Endothelial cell of umbilical vein (primary cell): ENCODE data around the gene MRPL17. TPM values are rescaled to one million over a fixed set of nuclear protein-coding genes. Genes with fewer than 3 reads are reported as not detected.
A peak's percentile ranks its signal among the peaks of the same experiment; 100 is the strongest.

Source experiments
- BruUV-seq: library from RNA; stranded (reverse); fragments of 400-500 nt; replicated peaks from 2 replicates; lab custom pipeline; 2021; lab: Mats Ljungman, UMichigan
- CTCF ChIA-PET: fragments of 300-600, 350-600 bp; sonication (Branson Sonifier 250); formaldehyde crosslinking; loops from one replicate; lab custom pipeline; 2021; ENCODE audit warnings: antibody characterized with exemption, inconsistent platforms; lab: Charles Lee
- POLR2A ChIA-PET: fragments of 300-600, 350-600 bp; sonication (Branson Sonifier 250); formaldehyde crosslinking; loops from one replicate; lab custom pipeline; 2021; ENCODE audit warnings: antibody characterized with exemption, inconsistent platforms; lab: Charles Lee
- DNase-seq: peaks from one replicate; pipeline ENCODE4 v3.0.0-alpha.2; 2011; ENCODE audit warnings: low read depth, low spot score
- FAIRE-seq: peaks from 2 replicates; lab custom pipeline; 2011; peaks lifted over from hg19 to GRCh38; lab: Jason Lieb, UNC
- H2AFZ ChIP-seq: 2 replicates; pipeline ENCODE4 v1.6.0; 2012; ENCODE audit warnings: low read depth, low read length, control low read depth, inconsistent platforms
- H3K27ac ChIP-seq: 2 replicates; pipeline ENCODE4 v1.5.1; 2011; ENCODE audit warnings: low read depth, mild to moderate bottlenecking, control low read depth, low read length, moderate library complexity; ENCODE audit not compliant: insufficient read depth
- H3K27me3 ChIP-seq, 2 experiments: 2 replicates each; pipeline versions ENCODE4 v1.6.0 to v1.6.1; 2011; ENCODE audit warnings: low read length in 2 of 2, mixed read lengths in 1 of 2; ENCODE audit not compliant: control insufficient read depth in 2 of 2, insufficient read depth in 2 of 2
- H3K36me3 ChIP-seq, 2 experiments: 2 replicates in 1 of 2; 3 replicates in 1 of 2; pipeline ENCODE4 v1.5.1; 2011; ENCODE audit warnings: low read length in 2 of 2, mild to moderate bottlenecking in 1 of 2, moderate library complexity in 1 of 2; ENCODE audit not compliant: control insufficient read depth in 2 of 2, insufficient read depth in 2 of 2; ENCODE audit errors: extremely low read depth in 1 of 2
- H3K4me1 ChIP-seq: 3 replicates; pipeline ENCODE4 v1.5.1; 2011; ENCODE audit warnings: mild to moderate bottlenecking, low read length; ENCODE audit not compliant: control insufficient read depth, insufficient read depth; ENCODE audit errors: extremely low read depth
- H3K4me2 ChIP-seq: 2 replicates; pipeline ENCODE4 v1.6.1; 2011; ENCODE audit warnings: low read length, control low read depth, mixed read lengths; ENCODE audit not compliant: insufficient read depth
- H3K4me3 ChIP-seq, 3 experiments: fragments of 200-600 bp in 1 of 3; sonication (generic), shearing (Covaris generic) in 1 of 3; replicated peaks in 1 of 3; 2 replicates each; pipeline ENCODE4 v1.5.1; 2011 to 2016; ENCODE audit warnings: control low read depth in 3 of 3, low read length in 3 of 3, mild to moderate bottlenecking in 2 of 3, inconsistent platforms in 1 of 3, low read depth in 1 of 3, moderate library complexity in 1 of 3; ENCODE audit not compliant: insufficient read depth in 1 of 3
- H3K79me2 ChIP-seq: 2 replicates; pipeline ENCODE4 v1.6.0; 2012; ENCODE audit warnings: low read length, inconsistent platforms; ENCODE audit not compliant: control insufficient read depth, insufficient read depth
- H3K9ac ChIP-seq: replicated peaks from 2 replicates; pipeline ENCODE3; 2011; ENCODE audit warnings: low read length, control low read depth; ENCODE audit not compliant: insufficient read depth; ENCODE audit errors: extremely low read depth
- H3K9me1 ChIP-seq: replicated peaks from 3 replicates; pipeline ENCODE4 v1.6.0; 2011; ENCODE audit warnings: mild to moderate bottlenecking, low read length; ENCODE audit not compliant: control insufficient read depth, insufficient read depth; ENCODE audit errors: extremely low read depth
- H3K9me3 ChIP-seq: replicated peaks from 2 replicates; pipeline ENCODE4 v1.5.1; 2012; ENCODE audit warnings: low read length, inconsistent platforms; ENCODE audit not compliant: control insufficient read depth, insufficient read depth
- H4K20me1 ChIP-seq: replicated peaks from 2 replicates; pipeline ENCODE3; 2011; ENCODE audit warnings: mild to moderate bottlenecking, low read length; ENCODE audit not compliant: control insufficient read depth, insufficient read depth; ENCODE audit errors: extremely low read depth
- EZH2 ChIP-seq: IDR thresholded peaks from 2 replicates; pipeline ENCODE4 v1.6.1; 2012; ENCODE audit warnings: borderline replicate concordance, low read depth, mild to moderate bottlenecking, moderate library complexity, low read length, inconsistent platforms; ENCODE audit not compliant: severe bottlenecking
- FOS ChIP-seq: IDR thresholded peaks from 2 replicates; pipeline ENCODE4 v1.6.1; 2011; ENCODE audit warnings: mild to moderate bottlenecking, low read length, moderate library complexity, borderline replicate concordance; ENCODE audit not compliant: insufficient read depth
- GATA2 ChIP-seq: IDR thresholded peaks from 2 replicates; pipeline ENCODE4 v1.7.0; 2011; ENCODE audit warnings: low read depth, mild to moderate bottlenecking, moderate library complexity, mixed read lengths, low read length; ENCODE audit not compliant: insufficient read length, insufficient read depth
- JUN ChIP-seq: IDR thresholded peaks from 2 replicates; pipeline ENCODE4 v1.6.1; 2011; ENCODE audit warnings: borderline replicate concordance, low read depth; ENCODE audit not compliant: insufficient read length, insufficient read depth
- dilution Hi-C: fragments of 300-500 bp; cut with MboI; formaldehyde crosslinking; loops from one replicate; pipeline ENCODE4 v1.15.0; 2019; ENCODE audit warnings: low sequenced_read_pairs; ENCODE audit not compliant: extremely low pct_ligation_motif_present
- intact Hi-C: fragments of 100-400 bp; cut with micrococcal nuclease; formaldehyde crosslinking; loops from one replicate; pipeline ENCODE4 v1.10.0; 2022
- polyA plus RNA-seq, 4 experiments: library from polyadenylated mRNA; depleted of rRNA in 3 of 4; stranded (reverse) in 3 of 4; unstranded in 1 of 4; fragments of >200 nt; gene quantifications; 2 replicates each; pipeline versions ENCODE4 v1.2.1 to v1.2.3, GENCODE V29; 2011 to 2012; ENCODE audit warnings: missing spikeins in 1 of 4
- total RNA-seq: library from RNA; stranded (reverse); gene quantifications from 2 replicates; pipeline ENCODE4 v1.2.3, GENCODE V29; 2021
- TF ChIP-seq, protein P1 (sequence below), 2 donors: IDR thresholded peaks; 1 replicate in 1 of 2; 2 replicates in 1 of 2; pipeline ENCODE4 v1.5.1; 2011; ENCODE audit warnings: low read length in 2 of 2, mild to moderate bottlenecking in 2 of 2, moderate library complexity in 2 of 2, control low read depth in 1 of 2, inconsistent platforms in 1 of 2, low read depth in 1 of 2; ENCODE audit not compliant: insufficient read depth in 1 of 2; ENCODE audit errors: extremely low read depth in 1 of 2

MRPL17 gene
- total and polyA plus RNA-seq, 2 donors (not counting 3 experiments of a cell fraction or from before 2014, with no cell fraction given), result 67.6 to 87.2 TPM

DNA sequence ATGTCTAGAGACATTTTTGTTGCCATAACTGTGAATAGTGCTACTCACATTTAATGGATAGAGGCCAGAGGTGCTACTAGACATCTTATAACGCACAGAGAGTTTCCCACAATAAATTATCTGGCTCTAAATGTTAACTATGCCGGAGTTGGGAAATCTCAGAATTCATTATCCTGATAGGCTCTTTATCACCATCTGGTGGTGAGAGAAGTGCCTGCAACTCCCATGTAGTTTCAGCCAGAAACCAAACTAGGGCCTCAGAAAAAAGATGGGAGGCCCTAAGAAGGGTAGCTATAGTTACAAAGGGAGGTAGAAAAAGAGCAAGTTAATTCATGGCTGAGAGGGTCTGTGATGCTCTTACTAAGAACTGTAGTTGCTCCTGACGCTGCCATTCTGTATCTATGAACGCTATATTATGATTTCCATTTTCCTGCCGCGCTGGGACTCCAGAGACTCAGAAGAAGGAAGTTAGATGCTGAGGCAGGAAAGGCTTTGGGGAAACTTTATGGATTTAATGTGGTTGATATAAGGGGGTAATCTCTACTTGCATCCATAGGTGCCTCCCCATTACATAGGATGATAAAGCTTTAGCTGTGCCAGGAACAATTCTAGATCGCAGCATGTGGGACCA, 22.9 kb upstream of the MRPL17 start:
- no TSS peak for BruUV-seq

More for the DNA sequence above, 22.9 kb upstream of the MRPL17 start:
- DNase-seq (peak; percentile 66), FAIRE-seq (peak; percentile 85)
- Histone ChIP-seq H3K4me3 (no peak overlapping the region), H3K9ac (no peak overlapping the region), H3K4me2 (no peak overlapping the region), H3K27me3 (no peaks in the 10 kb centered on the region), H3K27ac (no peak overlapping the region), H3K79me2 (no peaks in the 10 kb centered on the region), H3K9me1 (no peaks in the 10 kb centered on the region), H4K20me1 (no peaks in the 10 kb centered on the region), H3K4me1 (peaks cover 6% of the 10 kb centered on the region), H3K9me3 (no peaks in the 10 kb centered on the region), H3K36me3 (no peaks in the 10 kb centered on the region), H2AFZ (peak overlapping the region; percentile 52)
- dilution Hi-C loops, result no loop called here
- TF ChIP-seq GATA2 (no peak), JUN (no peak), EZH2 (no peak), FOS (no peak)
- TF ChIP-seq, protein P1, sequence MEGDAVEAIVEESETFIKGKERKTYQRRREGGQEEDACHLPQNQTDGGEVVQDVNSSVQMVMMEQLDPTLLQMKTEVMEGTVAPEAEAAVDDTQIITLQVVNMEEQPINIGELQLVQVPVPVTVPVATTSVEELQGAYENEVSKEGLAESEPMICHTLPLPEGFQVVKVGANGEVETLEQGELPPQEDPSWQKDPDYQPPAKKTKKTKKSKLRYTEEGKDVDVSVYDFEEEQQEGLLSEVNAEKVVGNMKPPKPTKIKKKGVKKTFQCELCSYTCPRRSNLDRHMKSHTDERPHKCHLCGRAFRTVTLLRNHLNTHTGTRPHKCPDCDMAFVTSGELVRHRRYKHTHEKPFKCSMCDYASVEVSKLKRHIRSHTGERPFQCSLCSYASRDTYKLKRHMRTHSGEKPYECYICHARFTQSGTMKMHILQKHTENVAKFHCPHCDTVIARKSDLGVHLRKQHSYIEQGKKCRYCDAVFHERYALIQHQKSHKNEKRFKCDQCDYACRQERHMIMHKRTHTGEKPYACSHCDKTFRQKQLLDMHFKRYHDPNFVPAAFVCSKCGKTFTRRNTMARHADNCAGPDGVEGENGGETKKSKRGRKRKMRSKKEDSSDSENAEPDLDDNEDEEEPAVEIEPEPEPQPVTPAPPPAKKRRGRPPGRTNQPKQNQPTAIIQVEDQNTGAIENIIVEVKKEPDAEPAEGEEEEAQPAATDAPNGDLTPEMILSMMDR (IDR thresholded peaks at IDR 0.05; ENCODE audit: extremely low read depth in 1 of 2, insufficient read depth in 1 of 2, low read depth in 1 of 2, low read length in 2 of 2), result peak; percentile 72 to 78
- intact Hi-C loops, result loop anchor here (1.0 kb wide), 3 partner anchors 175 to 327 kb away; no protein-coding TSS in a partner anchor
- CTCF ChIA-PET, result interaction anchor here (0.6 to 6.0 kb wide), 43 partner anchors 10 to 470 kb away, joined by 3 to 143 read pairs (median 5); partner anchors contain the start of genes HPX, ILK, MRPL17 and RRP8
- POLR2A ChIA-PET, result interaction anchor here (0.9 kb wide), 1 partner anchor 10 kb away, joined by 3 read pairs; no protein-coding TSS in a partner anchor
